Activated CD4-positive, alpha-beta T cell treated with anti-CD3 and anti-CD28 coated beads, Interleukin-2, amount 50 U/mL, for 1 hour (primary cell): ENCODE measurements around the gene LRRC4C.

Experiments used
- DNase-seq: peaks from one replicate; pipeline ENCODE4 v3.0.0-alpha.2; 2020

Gene LRRC4C

DNA sequence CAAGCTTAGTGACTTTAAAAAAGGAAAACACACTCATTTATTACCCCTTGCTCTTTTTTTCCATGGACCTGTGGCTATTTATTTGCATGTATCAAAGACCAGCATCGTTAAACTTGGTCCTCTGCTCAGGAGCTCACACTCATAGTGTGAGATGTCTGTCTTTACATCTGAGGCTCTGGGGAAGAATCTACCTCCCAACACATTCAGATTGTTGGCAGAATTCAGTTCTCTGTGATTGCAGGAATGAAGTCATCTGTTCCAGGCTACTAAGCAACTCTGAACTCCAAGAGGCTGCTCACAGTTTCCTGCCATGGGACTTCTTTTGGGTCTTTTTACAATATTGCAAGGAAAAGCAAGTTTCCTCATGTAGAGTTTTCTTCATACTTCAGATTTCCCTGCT is 138.8 kb downstream of the LRRC4C start:
- DNase-seq = no peak

DNA sequence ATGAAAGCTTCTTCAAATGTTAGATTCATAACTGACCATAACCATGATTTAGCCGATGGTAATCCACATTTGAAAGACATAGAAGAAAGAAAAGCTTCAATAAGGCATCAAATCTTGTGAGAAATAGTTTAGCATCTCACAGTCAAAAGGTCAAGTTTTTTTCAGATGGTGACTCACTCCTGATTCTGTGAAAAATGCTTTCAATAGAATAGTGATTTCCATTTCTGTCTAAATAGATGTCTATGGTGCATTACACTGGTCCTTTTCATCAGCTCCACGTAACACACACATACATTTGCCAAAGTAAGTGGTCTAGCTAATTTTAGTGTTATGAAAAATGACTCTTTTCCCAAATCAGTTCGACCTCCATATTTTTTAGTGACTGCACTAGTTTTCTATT is 139.2 kb downstream of the LRRC4C start:
- DNase-seq = no peak

DNA sequence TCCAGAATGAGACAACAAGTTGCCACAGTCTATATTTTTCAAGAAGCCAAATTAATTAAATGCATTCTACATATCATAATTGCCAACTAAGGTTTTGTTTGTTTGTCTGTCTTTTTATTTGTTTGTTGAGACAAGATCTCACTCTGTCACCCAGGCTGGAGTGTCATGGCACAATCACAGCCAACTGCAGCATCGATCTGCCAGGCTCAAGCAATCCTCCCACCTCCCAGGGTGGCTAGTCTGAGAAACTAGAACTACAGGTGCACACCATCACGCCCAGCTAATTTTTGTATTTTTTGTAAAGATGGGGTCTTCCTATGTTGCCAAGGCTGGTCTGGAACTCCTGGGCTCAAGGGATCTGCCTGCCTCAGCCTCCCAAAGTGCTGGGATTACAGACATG is 140.0 kb downstream of the LRRC4C start:
- DNase-seq = no peak

DNA sequence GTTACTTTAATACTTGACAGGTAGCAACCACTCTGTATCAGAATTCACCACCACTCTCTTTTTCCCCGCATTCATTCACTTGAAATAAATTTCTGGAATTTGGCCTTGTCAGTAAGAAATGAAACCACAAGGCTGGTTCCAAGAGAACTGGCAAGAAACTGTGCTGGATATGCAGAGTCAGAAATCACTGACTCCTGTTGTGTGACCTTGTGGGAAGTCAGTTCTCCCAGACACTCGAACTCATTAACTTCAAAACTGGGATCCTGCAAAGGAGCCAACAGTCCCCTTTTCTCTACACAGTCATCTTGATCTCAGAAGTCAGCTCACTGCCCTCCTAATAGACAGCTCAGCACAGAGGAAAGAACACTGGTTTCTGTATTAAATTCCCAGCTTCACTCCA is 142.7 kb downstream of the LRRC4C start:
- DNase-seq = no peak

DNA sequence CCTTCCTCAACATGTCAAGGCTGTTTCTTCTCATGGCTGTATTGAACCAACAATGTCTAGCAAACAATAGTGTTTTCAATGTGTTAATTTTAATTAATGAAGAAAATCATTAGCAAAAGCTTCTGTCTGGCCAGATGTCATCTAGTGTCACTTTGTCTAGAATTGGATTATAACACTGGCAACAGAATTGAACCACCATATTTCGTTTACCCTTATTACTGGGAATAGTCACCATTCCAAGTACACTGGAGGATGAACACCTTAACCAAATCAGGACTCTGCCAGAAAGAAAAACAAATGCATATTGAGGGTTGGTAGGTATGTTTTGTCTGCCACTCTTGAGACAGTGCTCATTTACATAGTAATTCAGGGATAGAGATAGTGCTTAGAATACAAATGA is 146.2 kb downstream of the LRRC4C start:
- DNase-seq = no peak

DNA sequence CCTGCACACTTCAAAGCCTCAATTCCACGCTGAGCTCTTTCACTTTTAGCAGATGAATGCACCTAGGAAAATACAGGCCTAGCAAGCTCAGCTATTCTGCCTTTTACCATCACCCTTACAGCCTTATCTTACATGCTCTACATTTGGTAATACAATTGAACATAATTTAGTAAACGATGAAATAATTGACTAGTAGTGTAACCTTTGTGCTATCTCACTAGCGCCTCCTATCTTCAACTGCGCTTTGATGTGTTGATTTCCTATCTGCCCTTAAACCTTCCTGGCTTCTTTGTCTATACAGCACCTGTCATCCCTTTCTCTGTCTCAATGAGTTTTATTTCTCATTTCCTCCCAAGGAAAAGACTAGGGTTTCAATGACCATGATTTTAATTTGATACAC is 149.7 kb downstream of the LRRC4C start:
- no peak for DNase-seq

DNA sequence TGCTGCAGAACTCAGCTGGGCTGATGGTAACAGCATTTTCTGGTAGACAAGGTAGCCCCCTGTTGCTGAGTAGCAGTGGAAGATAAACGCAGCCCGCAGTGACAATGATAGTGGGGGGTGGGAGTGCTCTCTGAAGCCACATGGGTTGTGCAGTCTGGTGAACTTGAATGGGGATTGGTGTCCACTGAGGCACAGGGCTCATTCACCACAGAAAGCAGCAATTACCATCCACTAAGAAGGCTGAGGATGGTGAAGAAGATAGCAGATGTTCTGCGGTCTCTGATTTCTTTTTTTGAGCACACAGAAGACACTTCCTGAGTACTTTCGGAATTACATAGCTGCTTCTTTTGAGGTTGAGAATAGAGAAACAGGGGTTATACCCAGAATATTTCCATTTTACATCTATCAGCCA is 150.3 kb downstream of the LRRC4C start:
- no peak for DNase-seq

DNA sequence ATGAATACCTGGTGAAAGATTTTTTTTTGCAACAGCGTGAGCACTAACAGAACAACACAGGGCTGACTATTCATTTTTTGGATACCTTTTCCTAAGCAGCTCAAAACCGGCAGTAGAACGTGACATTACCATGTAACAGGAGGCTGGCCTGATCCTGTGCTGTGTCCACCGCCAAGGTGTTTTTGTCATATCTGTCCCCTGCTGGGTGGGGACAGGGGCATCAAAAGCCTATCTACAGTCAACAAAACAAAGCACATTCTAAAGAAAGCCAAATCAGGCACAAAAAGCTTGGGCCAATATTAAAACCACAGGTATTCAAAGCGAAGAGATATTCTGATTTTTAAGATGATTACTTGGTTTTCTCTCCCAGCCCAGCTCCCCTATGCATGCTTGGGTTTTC is 151.2 kb downstream of the LRRC4C start:
- DNase-seq = no peak

DNA sequence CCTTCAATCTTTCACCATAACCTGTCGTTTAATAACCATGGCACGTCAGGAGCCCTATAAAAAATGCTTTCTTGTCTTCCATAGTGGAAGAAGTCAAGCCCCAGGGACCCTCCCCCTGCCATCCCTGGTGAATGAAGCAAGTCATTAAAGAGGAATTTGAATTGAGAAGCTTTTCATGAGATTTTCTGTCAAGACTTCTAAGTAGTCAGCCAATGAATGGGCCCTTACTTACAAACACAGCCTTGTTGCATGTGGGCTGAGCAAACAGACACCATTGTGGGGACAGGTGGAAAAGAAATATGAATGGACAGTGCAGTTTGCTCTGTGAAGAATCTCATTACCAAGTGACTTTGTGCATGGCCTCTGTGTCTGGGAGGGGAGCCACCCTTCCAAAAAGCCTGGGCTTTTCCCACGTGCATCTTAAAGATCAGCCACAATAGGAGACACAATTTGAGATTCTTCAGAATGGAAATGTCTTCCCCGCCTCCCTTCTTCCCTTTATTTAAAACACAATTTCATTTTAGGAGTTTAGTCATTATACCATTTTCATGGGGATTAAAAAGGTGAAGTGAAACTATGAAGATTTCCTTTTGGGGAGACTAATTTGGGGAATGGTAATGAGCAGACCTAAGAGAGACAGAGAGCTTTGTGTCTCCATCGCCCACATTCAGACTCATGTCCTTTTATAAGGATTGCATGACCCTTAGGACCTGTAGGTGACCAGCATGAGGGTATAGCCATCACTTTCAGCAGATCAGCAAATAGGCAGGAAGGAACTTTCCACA is 152.0 kb downstream of the LRRC4C start:
- DNase-seq = no peak

DNA sequence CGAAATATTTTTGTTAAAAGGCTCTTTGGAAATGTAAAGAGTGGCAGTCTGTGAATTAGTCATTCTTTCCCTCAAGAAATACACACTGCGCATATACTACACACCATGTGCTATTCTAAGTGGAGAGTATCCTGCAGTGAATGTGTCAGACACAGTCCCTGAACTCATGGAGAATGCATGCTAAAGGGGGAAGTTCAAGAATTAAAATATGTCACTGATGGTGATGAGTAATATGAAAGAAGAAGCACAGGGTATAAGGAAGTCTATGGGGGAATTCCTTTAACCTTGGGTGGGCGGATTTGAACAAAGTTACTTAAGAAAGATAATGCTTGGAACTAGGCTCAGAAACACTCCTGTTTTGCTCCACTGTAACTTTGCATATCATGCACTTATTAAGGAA is 153.0 kb downstream of the LRRC4C start:
- DNase-seq = no peak

DNA sequence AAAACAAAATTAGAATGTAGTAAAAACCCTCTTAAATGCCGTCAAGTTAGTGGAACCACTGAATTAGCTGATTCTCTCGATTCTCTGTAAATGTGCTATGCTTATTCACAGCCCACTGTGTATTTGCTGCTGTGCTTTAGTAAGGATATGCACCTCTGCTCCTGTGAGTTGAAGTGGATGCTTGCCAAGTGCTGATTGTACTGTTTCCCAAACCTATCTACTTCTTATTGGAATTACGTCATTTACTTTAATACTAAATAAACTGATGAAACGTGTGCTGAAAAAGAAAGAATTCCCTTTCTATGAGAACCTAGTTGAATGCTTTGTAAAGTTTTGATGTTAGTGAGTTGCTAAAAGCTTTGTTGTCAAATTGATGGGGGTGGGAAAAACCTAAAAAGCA is 158.4 kb downstream of the LRRC4C start:
- no peak for DNase-seq

DNA sequence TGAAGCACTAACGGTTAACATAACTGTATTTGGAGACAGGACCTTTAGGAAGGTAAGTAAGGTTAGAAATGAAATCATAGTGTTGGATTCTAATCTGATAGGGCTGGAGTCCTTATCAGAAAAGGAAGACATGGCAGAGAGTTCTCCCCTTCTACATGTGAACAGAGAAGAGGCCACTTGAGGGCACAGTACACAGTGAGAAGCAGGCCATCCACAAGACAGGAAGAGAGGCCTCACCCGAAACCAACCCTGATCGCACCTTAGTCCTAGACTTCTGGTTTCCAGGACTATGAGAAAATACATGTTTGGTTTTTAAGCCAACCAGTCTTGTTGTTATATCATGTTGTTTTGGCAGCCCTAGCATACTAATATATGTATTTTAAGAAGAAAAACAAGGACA is 170.0 kb downstream of the LRRC4C start:
- DNase-seq = no peak

DNA sequence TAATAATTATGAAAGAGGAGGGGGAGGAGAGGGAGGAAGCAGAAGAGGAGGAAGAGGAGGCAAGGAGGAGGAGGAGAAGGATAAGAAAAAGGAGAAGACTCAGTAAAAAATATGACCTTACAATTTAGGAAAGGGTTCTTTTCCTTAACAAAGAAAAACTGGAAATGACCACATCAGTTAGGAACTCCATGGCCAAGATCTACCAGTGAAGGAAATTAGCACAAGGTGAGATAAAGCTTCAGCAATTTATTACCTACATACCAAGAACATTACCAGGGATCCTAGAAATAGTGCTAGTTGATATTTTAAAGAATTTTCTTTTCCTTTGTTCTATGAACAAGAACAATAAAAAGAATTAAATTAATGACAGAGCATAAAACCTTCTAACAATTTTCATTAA is 172.7 kb downstream of the LRRC4C start:
- DNase-seq = no peak

DNA sequence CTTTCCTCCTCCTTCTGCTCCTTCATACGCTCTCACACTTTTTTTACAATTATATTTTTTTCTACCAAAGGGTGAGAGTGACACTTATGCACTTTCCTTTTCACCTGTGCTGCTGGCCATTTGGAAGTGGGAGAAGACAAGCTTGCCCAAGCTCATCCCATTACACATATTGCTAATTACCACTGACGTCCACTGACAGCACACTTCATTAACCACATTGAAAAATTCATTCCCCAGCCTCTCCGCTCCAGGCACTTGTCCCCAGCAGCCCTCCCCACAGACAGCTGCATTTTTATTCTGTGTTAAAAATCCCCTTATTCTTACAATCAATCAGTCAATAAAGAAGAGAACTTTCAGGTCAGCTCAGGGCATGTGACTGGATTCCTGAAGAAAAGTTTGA is 175.1 kb downstream of the LRRC4C start:
- no peak for DNase-seq

DNA sequence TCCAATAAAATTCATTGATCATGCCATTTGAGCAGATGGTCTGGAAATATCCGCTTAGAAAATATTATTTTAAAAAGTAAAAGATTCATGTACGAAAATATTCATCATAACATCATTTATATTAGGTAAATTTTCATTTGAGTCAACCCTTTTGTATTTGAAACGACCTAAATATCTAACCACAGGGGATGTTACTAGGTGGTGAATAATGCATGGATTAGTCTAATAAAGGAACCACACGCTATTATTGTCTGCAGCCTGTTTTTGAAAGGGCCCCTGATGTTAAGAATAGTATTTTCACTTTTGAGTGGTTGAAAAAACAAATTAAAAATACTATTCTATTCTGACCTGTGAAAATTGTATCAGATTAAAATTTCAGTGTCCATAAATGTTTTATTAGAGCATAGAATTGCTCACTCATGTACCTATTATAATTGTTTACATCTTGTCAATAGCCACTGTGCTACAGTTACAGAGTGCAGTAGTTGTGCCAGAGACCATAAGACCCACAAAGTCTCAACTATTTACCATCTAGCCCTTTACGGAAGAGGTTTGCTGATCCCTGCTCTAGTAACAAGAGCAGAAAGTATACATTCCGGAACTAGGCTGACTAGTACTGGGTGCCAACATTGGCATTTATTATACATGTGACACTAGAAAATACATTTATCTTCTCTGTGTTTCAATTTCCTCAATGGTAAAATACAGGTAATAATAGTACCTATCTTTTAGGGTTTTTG is 176.1 kb downstream of the LRRC4C start:
- DNase-seq = no peak

DNA sequence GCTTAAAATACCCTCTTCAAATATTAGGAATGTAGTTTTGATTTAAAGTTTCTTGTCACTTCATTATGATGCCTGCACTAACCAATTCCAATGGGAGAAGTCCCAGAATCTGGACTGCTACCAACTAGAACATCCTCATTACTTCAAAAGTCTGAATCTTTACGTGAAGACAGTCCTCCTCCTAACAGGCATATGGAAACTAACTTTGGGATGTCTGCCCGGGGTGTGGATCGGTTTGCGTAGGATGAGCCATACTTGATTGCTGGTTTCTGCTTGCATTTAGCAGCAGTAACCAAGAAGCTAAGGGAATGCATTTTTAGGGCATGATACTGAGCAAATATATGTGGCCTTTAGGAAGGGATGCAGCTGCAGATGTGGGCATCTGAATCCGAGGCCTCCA is 177.1 kb downstream of the LRRC4C start:
- no peak for DNase-seq

DNA sequence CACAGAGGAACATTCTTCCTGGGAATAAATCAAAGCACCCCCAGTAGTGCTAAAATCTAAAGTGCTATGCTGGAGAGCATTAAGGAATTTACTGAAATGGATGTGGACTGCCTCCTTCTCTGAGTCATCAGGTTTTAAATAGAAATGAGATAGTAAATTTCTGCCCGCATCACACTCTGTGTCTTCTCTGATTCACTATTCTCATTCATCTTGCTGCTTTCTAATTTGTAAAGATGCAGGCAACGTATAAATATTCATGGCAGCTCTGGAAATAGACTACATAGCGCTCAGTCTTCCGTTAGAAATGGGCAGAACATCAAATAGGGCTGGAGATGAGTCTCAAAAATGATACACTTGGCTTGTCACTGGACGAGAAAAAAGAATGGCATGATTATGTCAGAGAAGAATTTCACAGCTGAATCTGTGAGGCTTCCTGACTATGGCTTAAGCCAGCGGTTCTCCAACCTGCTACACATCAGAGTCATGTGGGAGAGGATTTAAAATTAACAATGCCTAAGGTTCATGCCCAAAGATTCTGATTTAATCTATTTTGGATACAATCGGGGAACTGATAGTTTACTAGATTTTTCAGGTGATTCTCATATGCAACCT is 178.2 kb downstream of the LRRC4C start:
- DNase-seq = no peak

DNA sequence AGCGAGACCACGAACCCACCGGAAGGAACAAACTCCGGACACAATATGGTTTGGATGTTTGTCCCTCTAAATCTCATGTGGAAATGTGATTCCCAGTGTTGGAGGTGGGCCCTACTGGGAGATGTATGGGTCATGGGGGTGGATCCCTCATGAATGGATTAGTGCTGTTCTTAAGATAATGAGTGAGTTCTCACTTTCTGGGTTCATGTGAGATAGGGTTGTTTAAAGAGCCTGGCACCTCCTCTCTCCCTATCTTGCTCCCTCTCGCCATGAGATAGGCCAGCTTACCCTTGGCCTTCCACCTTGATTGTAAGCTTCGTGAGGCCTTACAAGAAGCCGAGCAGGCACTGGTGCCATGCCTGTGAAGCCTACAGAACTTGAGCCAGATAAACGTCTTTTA is 184.6 kb downstream of the LRRC4C start:
- no peak for DNase-seq

DNA sequence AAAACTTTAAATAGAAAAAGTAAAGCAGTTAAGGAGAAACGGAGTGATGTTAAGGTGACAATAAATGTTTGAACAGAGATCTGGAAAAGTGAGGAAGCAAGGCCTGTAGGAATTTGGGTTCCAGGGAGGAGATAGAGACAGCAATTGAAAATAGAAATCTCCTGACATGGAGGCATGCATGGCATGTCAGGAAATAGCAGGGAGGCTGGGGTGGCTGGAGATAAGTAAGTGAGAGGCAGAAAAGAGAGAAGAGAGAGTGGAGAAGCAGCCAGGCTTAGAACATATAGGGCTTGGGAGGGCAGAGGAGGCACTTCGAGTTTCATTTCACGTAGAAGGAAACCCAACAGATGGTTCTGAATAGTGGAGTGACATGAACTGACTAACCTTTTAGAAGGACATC is 185.5 kb downstream of the LRRC4C start:
- no peak for DNase-seq

DNA sequence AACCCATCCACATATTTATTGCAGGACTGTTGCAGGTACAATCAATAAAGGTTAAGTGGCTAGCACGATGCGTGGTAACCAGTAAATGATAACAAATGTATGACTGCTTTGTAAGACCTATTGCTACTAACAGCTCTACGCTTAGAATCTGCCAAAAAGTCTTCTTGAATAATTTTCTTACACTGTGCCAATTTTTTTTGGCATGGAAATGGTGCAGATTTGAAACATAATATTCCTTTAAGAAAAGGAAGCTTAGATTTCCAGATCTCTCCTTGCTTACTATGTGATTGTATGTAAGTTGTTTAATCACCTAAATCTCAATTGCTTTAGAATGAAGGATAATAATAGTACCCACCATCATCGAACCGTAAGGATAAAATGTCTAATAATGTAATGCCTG is 192.0 kb downstream of the LRRC4C start:
- DNase-seq = no peak

DNA sequence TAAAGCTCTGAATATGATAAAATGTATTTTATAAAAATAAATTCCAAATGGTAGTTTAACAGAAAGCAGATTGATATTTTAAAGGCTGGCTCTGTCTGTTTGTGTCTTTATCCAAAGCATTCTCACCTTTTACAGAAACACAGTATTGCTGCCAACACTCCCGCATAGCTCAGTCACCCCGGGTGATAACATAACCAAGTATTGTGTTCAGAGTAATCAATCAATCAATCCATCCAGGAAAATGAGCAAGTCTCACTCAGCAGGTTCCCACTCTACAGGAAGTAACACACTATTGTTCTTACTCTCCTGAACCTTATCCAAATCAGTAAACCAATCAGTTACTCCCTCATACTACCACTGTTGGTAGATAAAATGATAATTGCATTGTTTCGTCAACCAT is 203.4 kb downstream of the LRRC4C start:
- DNase-seq = no peak

DNA sequence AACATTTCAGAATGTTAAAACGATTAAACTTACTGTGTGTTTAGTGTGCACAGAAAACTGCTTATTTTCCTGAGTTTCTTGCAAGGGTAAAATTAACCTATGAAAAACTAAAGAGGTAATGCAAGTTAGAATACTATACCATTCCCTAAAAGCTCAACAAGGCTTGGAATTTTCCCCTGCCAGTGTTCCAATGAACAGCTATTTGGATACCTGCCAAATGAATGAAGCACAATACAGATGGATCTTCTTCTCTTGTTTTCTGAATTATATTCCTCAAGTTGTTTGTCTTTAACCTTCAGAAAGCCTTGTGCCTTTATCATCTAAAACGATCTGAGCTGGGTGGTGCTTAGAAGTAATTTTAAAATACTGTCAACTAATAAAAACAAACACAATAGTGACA is 204.5 kb downstream of the LRRC4C start:
- DNase-seq = no peak

DNA sequence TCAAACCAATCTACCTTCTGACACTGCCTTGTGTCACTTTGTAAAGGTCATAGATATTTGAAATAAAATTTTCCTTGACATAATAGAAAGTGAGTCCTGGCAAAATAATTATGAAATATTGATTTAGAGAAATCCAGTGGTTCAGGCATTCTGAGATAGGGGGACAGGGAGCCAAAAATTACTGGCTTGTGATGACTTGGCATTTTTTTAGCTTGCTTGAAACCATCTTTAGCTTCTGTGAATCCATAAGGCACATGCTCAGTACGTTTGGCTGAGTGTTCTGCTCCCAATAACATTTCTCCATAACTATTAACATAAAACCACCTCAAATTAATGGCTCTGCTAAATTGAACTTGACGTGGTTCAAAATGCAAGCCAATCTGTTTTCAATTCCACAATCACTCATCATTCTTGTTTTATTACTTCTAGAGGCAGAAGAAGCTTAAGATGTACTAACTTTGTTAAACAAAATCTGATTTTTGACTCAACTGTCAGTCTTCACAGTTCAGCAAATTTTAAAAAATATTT is 209.0 kb downstream of the LRRC4C start:
- no peak for DNase-seq

DNA sequence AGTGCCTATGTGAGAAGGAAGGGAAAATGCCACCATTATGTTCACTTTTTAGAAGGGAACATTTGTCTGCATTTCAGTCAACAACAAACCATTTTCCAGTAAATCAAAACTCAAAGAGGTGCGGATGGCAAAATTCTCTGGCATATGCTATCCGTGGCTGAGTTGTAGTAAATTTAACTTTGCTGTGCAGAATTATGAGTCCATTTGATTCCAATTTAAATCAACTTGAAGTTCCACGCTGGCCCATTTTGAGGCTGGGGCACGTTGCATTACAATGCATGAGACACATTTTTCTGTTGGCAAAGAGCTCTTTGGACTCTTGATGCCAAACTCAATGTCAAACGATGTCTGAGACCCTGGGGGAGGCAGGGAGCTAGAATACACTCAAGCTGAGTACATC is 211.8 kb downstream of the LRRC4C start:
- DNase-seq = no peak
